GM12872 (cell line): ENCODE measurements around the gene ITGAX.

Source experiments
- TF ChIP-seq, protein P1 (sequence below): IDR thresholded peaks from 3 replicates; pipeline ENCODE4 v1.5.1; 2011; ENCODE audit warnings: low read depth, mild to moderate bottlenecking, low read length, moderate library complexity; ENCODE audit not compliant: insufficient read depth

ITGAX gene

DNA sequence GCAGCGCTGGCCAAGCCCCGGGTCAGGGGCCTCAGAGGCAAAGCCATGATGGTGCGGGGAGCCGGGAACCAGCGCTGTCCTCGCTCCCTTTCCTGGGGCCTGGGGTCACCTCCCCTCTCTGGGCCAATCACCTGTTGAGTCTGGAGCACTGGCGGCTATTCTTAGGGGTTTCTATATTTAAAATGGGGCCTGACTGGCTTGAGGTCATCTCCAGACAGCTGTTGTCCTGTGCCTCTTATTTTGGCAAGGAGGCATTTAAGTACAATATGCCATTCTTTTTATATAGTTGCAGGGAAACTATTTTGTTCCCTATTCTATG, 73.3 kb downstream of the ITGAX start, which contains the start of gene COX6A2:
Gene COX6A2, minus strand, starts transcription at position 82 of the 319 bp plus-strand sequence. Its CDS starts 35 bp downstream, at position 47.
- TF ChIP-seq, protein P1, sequence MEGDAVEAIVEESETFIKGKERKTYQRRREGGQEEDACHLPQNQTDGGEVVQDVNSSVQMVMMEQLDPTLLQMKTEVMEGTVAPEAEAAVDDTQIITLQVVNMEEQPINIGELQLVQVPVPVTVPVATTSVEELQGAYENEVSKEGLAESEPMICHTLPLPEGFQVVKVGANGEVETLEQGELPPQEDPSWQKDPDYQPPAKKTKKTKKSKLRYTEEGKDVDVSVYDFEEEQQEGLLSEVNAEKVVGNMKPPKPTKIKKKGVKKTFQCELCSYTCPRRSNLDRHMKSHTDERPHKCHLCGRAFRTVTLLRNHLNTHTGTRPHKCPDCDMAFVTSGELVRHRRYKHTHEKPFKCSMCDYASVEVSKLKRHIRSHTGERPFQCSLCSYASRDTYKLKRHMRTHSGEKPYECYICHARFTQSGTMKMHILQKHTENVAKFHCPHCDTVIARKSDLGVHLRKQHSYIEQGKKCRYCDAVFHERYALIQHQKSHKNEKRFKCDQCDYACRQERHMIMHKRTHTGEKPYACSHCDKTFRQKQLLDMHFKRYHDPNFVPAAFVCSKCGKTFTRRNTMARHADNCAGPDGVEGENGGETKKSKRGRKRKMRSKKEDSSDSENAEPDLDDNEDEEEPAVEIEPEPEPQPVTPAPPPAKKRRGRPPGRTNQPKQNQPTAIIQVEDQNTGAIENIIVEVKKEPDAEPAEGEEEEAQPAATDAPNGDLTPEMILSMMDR = no peak

GRCh38 chr16:31428638-31429247, 73.8 kb downstream of the ITGAX start:
- TF ChIP-seq, protein P1 = no peak

DNA sequence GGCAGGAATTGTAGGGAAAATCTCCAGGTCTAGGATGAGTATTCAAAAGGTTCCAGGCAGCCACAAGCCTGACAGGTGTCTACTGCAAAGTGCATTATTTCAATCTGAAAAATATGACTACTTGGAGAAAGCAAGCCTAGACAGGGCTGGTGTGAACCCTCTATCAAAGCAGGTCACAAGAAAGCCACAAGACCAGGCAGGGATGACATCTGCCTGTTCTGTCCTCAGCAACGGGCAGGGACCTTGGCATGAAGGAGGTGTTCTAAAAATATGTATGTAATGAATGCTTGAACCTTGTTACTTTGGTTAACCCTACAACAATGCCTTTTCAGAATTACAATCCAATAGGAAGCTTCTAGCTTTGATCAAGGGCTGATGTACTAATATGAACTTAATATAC, 74.3 kb downstream of the ITGAX start:
- TF ChIP-seq, protein P1 = no peak

DNA sequence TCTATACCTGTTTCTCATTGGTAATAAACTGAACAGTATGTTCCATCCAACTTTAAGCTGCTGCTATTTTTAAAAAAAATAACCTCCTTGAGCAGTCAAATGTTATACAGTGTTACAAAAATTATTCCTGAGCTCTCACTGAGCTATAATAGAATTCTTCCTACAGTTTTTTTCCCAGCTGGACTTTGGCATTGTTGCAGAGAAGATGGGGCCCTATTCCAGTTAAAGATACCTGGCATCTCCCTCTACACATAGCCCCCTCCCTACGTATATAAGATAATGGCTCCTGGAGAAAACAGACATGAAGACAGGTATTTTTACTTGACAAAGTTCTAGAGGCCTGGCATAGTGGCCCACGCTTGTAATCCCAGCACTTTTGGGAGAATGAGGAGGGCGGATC, 74.8 kb downstream of the ITGAX start:
- TF ChIP-seq, protein P1 = no peak

DNA sequence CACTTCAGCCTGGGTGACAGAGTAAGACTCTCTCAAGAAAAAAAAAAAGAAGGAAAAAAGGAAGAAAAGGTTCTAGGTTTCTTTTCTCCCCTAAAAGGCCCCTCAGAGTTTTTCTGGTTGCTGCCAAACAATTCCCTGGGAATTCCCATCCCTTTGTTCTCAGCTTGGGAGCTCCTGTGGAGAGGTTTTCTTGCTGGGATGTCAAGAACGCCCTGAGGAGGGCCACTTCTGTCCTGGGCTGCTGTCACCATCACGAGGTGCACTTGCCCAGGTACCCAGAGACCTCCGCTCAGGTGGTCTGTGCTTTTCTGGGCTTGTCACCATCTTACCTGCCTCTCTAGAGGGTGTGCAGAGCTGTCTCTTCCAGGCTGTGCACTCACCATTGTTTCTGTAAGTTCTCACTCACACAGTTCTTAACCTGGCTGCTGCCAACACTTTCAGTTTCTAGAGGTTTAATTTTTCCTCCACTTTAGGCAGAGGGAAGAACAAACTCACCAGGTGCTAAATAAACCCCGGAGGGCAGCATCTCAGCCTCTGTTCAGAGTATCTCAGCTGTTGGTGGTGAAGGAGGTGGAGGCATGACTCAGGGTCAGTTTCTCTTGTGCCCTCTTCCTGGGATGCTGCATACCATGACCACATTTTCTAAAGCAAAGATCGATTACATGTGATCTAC, 75.5 kb downstream of the ITGAX start:
- TF ChIP-seq, protein P1 = no peak
